ENCODE measurements around the gene PBX1. TPM values are rescaled to one million over a fixed set of nuclear protein-coding genes. Genes with fewer than 3 reads are reported as not detected.

PBX1 gene
- total RNA-seq, 3 donors from 2014 or later (not counting 1 experiment from before 2014, with no cell fraction given), result 0.54 to 3.5 (median 1.4) TPM

- Histone ChIP-seq H3K4me1 (ENCODE audit: control insufficient read depth, insufficient read depth, low read length) (peaks cover 10% of the 10 kb centered on the region), H3K36me3 (ENCODE audit: control insufficient read depth, insufficient read depth, low read length) (no peaks in the 10 kb centered on the region), H3K9me3 (ENCODE audit: control insufficient read depth, insufficient read depth, low read length) (no peaks in the 10 kb centered on the region), H3K27me3 (ENCODE audit: control insufficient read depth, insufficient read depth, low read length) (peaks cover 16% of the 10 kb centered on the region), H3K4me3 (ENCODE audit: low read length) (no peak overlapping the region), H3K27ac (ENCODE audit: low read length) (no peak overlapping the region)
- peak overlapping the region; percentile 83 for H3K4me3 Mint-ChIP-seq
- no peaks in the 10 kb centered on the region for H3K9me3 Mint-ChIP-seq
- peaks cover 23 to 46% of the 10 kb centered on the region in 2 donors for H3K27me3 Mint-ChIP-seq (ENCODE audit: low read depth in 2 of 2)
- peaks cover 9 to 19% of the 10 kb centered on the region in 2 donors for H3K4me1 Mint-ChIP-seq
- no peak for ATAC-seq
- WGBS (ENCODE audit: insufficient coverage), result 22% methylated on average over 3 of the region's 7 CpGs
- H3K27ac Mint-ChIP-seq, result no peak overlapping the region
- no peak for TF ChIP-seq CTCF (IDR thresholded peaks at IDR 0.05)
- intact Hi-C loops (cut with micrococcal nuclease), result no loop called here
- no peaks in the 10 kb centered on the region for H3K36me3 Mint-ChIP-seq
- no peak for DNase-seq
Measured at GRCh38 chr1:164561007-164561406, 2.0 kb downstream of the PBX1 start.

GRCh38 chr1:164561472-164561871 is 2.5 kb downstream of the PBX1 start:
- no peak overlapping the region for H3K4me3 ChIP-seq (ENCODE audit: low read length)
- peaks cover 15% of the 10 kb centered on the region for H3K27me3 ChIP-seq (ENCODE audit: control insufficient read depth, insufficient read depth, low read length)
- Mint-ChIP-seq H3K4me1 (peaks cover 9 to 19% of the 10 kb centered on the region in 2 donors), H3K9me3 (no peaks in the 10 kb centered on the region), H3K27me3 (ENCODE audit: low read depth in 2 of 2) (peaks cover 21 to 41% of the 10 kb centered on the region in 2 donors), H3K36me3 (no peaks in the 10 kb centered on the region), H3K27ac (no peak overlapping the region), H3K4me3 (no peak overlapping the region)
- H3K4me1 ChIP-seq (ENCODE audit: control insufficient read depth, insufficient read depth, low read length), result peaks cover 10% of the 10 kb centered on the region
- no peak overlapping the region for H3K27ac ChIP-seq (ENCODE audit: low read length)
- intact Hi-C loops (cut with micrococcal nuclease), result no loop called here
- ATAC-seq (no peak), DNase-seq (no peak)
- H3K36me3 ChIP-seq (ENCODE audit: control insufficient read depth, insufficient read depth, low read length), result no peaks in the 10 kb centered on the region
- H3K9me3 ChIP-seq (ENCODE audit: control insufficient read depth, insufficient read depth, low read length), result no peaks in the 10 kb centered on the region
- WGBS (ENCODE audit: insufficient coverage), result 67% methylated on average over 1 of the region's 1 CpG
- TF ChIP-seq CTCF (IDR thresholded peaks at IDR 0.05), result no peak

- Histone ChIP-seq H3K27ac (ENCODE audit: low read length) (no peak overlapping the region), H3K9me3 (ENCODE audit: control insufficient read depth, insufficient read depth, low read length) (no peaks in the 10 kb centered on the region), H3K4me3 (ENCODE audit: low read length) (no peak overlapping the region), H3K36me3 (ENCODE audit: control insufficient read depth, insufficient read depth, low read length) (no peaks in the 10 kb centered on the region), H3K4me1 (ENCODE audit: control insufficient read depth, insufficient read depth, low read length) (peaks cover 10% of the 10 kb centered on the region), H3K27me3 (ENCODE audit: control insufficient read depth, insufficient read depth, low read length) (peaks cover 13% of the 10 kb centered on the region)
- Mint-ChIP-seq H3K4me3 (no peak overlapping the region), H3K9me3 (no peaks in the 10 kb centered on the region), H3K27ac (no peak overlapping the region), H3K27me3 (ENCODE audit: low read depth in 2 of 2) (peaks cover 22 to 37% of the 10 kb centered on the region in 2 donors), H3K36me3 (no peaks in the 10 kb centered on the region), H3K4me1 (peaks cover 9 to 19% of the 10 kb centered on the region in 2 donors)
- ATAC-seq (no peak), DNase-seq (no peak)
- intact Hi-C loops (cut with micrococcal nuclease), result no loop called here
- no peak for TF ChIP-seq CTCF (IDR thresholded peaks at IDR 0.05)
Measured at GRCh38 chr1:164562061-164562460, 3.1 kb downstream of the PBX1 start.

- TF ChIP-seq CTCF (IDR thresholded peaks at IDR 0.05), result no peak
- intact Hi-C loops (cut with micrococcal nuclease), result no loop called here
- no peak for ATAC-seq
- peaks cover 13% of the 10 kb centered on the region for H3K27me3 ChIP-seq (ENCODE audit: control insufficient read depth, insufficient read depth, low read length)
- H3K4me1 ChIP-seq (ENCODE audit: control insufficient read depth, insufficient read depth, low read length), result peaks cover 10% of the 10 kb centered on the region
- Mint-ChIP-seq H3K4me1 (peaks cover 9 to 19% of the 10 kb centered on the region in 2 donors), H3K36me3 (no peaks in the 10 kb centered on the region), H3K4me3 (no peak overlapping the region), H3K9me3 (no peaks in the 10 kb centered on the region), H3K27ac (no peak overlapping the region), H3K27me3 (ENCODE audit: low read depth in 2 of 2) (peaks cover 22 to 37% of the 10 kb centered on the region in 2 donors)
- H3K36me3 ChIP-seq (ENCODE audit: control insufficient read depth, insufficient read depth, low read length), result no peaks in the 10 kb centered on the region
- H3K27ac ChIP-seq (ENCODE audit: low read length), result no peak overlapping the region
- no peaks in the 10 kb centered on the region for H3K9me3 ChIP-seq (ENCODE audit: control insufficient read depth, insufficient read depth, low read length)
- no peak overlapping the region for H3K4me3 ChIP-seq (ENCODE audit: low read length)
- DNase-seq, result no peak
- WGBS (ENCODE audit: insufficient coverage), result 92% methylated on average over 4 of the region's 4 CpGs
Measured at GRCh38 chr1:164562511-164562910, 3.5 kb downstream of the PBX1 start.
